Measurements from ENCODE around the gene HK1.

- TF ChIP-seq, protein P1, sequence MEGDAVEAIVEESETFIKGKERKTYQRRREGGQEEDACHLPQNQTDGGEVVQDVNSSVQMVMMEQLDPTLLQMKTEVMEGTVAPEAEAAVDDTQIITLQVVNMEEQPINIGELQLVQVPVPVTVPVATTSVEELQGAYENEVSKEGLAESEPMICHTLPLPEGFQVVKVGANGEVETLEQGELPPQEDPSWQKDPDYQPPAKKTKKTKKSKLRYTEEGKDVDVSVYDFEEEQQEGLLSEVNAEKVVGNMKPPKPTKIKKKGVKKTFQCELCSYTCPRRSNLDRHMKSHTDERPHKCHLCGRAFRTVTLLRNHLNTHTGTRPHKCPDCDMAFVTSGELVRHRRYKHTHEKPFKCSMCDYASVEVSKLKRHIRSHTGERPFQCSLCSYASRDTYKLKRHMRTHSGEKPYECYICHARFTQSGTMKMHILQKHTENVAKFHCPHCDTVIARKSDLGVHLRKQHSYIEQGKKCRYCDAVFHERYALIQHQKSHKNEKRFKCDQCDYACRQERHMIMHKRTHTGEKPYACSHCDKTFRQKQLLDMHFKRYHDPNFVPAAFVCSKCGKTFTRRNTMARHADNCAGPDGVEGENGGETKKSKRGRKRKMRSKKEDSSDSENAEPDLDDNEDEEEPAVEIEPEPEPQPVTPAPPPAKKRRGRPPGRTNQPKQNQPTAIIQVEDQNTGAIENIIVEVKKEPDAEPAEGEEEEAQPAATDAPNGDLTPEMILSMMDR (IDR thresholded peaks at IDR 0.05; ENCODE audit: low read depth, low read length) = no peak
- TF ChIP-seq POLR2A (IDR thresholded peaks at IDR 0.05; ENCODE audit: extremely low read depth, insufficient read length) (no peak), MYC (IDR thresholded peaks at IDR 0.05; ENCODE audit: low read depth, low read length) (no peak)
- TF ChIP-seq, protein P2, sequence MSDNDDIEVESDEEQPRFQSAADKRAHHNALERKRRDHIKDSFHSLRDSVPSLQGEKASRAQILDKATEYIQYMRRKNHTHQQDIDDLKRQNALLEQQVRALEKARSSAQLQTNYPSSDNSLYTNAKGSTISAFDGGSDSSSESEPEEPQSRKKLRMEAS (IDR thresholded peaks at IDR 0.05; ENCODE audit: low read depth, low read length) = no peak
These were observed 46.3 kb downstream of the HK1 start for GRCh38 chr10:69324583-69324982.

All from NB4 (cell line).